GM12872 (cell line): Measurements from ENCODE around the gene XYLT1.

ENCODE experiments used
- TF ChIP-seq, protein P1 (sequence below): IDR thresholded peaks from 3 replicates; pipeline ENCODE4 v1.5.1; 2011; ENCODE audit warnings: low read depth, mild to moderate bottlenecking, low read length, moderate library complexity; ENCODE audit not compliant: insufficient read depth

XYLT1 gene

DNA sequence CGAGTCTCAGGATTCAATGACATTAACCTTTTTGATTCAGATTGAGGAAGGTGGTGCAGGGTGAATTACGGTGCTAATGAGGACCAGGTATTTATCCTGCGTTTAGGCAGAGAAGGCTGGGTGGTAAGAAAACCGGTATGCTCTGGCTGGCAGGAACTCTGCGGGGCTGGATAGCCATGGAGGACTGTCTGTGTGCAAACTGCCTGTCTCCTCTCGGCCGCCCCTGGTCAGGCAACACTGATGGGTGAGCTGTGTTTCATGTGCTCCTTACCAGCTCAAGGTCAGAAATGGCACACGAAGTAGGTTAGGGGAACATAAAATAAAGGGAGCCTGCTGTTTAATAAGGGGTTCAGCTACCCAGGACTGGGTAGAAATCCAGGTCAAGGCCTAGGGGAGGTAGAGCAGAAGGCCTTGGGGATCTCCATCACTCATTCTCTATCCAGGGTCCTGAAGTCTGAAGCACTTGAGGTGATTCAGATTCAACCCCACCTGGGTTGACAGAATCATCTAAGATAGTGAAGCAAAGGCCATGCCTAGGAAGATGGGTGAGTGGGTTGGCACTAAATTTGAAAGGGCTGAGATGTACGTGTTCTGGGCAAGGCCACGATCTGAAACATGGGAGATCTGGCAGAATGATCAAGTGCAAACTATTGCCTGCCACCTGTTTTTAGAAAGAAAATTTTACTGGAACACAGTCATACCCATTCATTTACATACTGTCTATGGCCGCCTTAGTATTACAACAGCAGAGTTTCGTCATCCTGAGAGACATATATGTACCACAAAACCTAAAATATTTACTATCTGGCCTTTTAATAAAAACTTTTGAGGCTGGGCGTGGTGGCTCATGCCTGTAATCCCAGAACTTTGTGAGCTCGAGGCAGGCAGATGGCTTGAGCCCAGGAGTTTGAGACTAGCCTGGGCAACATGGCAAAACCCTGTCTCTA, 292.5 kb downstream of the XYLT1 start:
- TF ChIP-seq, protein P1, sequence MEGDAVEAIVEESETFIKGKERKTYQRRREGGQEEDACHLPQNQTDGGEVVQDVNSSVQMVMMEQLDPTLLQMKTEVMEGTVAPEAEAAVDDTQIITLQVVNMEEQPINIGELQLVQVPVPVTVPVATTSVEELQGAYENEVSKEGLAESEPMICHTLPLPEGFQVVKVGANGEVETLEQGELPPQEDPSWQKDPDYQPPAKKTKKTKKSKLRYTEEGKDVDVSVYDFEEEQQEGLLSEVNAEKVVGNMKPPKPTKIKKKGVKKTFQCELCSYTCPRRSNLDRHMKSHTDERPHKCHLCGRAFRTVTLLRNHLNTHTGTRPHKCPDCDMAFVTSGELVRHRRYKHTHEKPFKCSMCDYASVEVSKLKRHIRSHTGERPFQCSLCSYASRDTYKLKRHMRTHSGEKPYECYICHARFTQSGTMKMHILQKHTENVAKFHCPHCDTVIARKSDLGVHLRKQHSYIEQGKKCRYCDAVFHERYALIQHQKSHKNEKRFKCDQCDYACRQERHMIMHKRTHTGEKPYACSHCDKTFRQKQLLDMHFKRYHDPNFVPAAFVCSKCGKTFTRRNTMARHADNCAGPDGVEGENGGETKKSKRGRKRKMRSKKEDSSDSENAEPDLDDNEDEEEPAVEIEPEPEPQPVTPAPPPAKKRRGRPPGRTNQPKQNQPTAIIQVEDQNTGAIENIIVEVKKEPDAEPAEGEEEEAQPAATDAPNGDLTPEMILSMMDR = no peak

DNA sequence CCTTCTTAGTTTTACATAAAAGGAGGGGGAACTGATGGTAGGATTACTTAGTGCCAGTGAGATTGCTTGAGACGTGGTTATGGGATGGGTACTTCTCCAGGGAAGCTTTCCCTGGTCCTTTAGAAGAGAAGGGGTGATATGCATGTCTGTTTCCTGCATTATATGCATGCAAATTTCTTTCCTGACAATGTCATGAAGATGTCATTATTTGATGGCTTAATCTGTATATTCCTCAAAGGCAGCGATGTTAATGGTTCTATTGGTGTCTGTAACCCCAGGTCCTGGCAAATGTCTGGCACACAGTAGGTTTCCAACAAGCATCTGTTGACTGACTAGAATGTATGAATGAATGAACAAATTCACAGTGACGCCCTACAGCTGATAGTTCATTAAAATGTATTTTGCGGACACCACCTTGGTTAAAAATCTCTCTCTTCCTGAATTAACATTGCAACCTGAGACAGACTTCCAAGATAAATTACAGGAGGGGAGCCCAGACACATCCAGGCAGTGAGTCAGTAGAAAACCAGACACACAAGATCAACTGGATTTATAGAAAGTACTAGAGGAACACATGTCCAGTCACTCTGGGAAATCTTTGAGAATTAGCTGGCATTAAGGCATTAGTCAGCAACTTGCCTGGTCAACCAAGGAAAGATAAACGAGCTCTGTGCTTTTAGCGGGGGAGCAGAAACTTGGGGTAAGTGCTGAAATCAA, 293.4 kb downstream of the XYLT1 start:
- TF ChIP-seq, protein P1 = no peak

DNA sequence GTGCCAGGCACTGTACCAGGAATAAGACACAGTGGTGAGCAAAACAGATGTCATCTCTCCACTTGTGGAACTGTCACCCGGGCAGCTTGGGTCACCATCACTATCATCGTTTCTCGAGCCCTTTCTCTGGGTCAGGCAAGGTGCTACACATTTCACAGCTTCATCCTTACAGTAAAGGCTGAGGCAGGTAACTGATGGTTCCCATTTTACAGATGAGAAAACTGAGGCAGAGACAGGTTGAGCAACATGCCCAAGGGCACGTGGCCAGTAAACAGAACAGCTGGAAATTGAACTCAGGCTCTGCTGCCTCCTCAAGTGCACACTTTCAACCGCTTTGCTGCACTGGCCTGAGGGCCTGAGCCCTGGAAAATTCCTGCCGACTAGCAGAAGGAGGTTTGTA, 294.6 kb downstream of the XYLT1 start:
- TF ChIP-seq, protein P1 = no peak

DNA sequence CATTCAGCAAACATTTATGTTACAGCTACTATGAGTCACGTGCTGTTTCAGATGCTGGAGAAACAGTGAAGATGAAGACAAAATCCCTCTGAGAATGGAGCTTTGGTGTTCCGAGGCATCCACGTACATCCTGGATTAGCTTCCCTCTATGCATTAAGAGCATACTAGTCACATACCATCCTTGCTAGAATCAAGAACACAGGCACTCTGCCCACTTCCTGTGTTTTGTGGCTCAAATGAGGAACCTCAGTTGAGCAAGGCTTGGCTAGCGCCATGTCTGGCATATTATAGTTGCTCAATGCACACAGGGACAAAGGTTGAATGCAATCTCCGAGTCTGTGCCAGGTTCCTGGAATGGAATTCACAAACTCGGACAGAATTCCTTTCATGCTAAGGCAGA, 297.5 kb downstream of the XYLT1 start:
- TF ChIP-seq, protein P1 = no peak

DNA sequence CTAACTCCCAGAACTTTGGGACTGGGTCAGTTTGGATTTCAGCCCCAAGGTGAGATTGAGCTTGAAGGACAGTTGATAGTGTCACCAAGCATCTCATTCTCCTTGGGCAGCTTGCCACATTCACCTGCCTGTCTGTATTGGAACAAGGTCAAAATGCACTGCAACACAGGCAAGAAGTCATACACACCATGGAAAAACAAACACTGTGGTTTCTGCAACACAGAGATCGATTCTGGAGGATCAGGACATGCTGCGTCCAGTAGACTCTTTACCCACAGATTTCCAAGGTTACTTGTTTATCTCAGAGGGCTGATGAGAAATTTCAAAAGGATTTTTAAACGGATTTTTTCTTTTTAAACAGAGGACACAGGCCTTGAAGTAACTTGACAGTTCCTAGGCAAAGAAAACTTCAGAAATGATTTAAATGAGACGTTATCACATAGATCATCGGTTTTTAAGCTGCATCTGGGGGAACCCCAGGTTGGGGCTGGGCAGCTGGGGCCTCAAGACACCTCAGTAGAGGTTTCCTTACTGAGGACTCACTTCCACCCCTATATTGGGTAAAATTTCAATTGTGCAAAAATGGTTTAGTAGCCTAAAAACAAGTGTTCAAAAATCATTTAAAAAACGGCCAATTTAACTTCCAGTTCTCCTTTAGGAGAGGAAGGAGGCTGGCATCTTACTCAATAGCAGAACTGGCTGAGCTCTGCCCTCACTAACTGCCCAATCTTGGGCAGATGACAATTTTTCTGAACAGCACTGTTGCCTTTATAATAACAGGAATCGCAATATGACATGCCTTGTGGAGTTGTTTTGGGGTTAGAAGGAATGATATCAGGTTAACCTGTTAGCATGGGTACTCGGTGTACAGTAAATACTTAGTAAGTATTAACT, 299.3 kb downstream of the XYLT1 start:
- TF ChIP-seq, protein P1 = no peak

DNA sequence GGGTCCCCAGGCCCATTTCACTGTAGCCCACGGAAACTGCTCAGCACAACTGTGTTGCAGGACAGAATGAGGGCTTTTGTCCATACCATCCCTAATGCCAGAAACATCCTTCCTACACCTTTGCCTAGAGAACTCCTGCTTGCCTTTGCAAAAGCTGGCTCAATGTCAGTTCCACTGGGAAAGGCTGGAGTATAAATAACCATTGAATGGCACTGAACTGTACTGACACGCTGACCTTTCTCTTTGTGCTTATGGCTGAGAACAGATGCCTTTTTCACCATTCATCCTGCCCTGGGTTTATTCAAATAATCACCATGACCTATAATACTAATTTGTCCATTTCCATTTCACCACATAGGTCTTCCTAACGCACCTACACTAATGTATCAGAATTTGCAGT, 300.3 kb downstream of the XYLT1 start:
- TF ChIP-seq, protein P1 = no peak
